ENCODE measurements around the gene SLC11A1.

Gene SLC11A1

GRCh38 chr2:218406209-218406948 is 24.3 kb downstream of the SLC11A1 start:
- H3K27me3 ChIP-seq (ENCODE audit: control insufficient read depth in 1 of 2, insufficient read depth in 1 of 2, low read length in 2 of 2), result no peaks in the 10 kb centered on the region
- peak overlapping the region; percentile 63 to 94 for H3K18ac ChIP-seq (ENCODE audit: low read depth in 1 of 2, low read length in 2 of 2)
- peak; percentile 94 for DNase-seq
- H2BK5ac ChIP-seq (ENCODE audit: low read depth, low read length, poor library complexity, severe bottlenecking), result peak overlapping the region; percentile 36
- H3K23ac ChIP-seq (ENCODE audit: low read length in 2 of 2), result no peak overlapping the region
- peak overlapping the region; percentile 37 to 67 for H3K4ac ChIP-seq (ENCODE audit: low read depth in 1 of 2, low read length in 2 of 2)
- H2AFZ ChIP-seq (ENCODE audit: low read depth, low read length), result peak overlapping the region; percentile 72
- H3K27ac ChIP-seq (ENCODE audit: low read length, poor library complexity, severe bottlenecking), result peak overlapping the region; percentile 86
- peak overlapping the region; percentile 34 to 74 for H3K4me3 ChIP-seq (ENCODE audit: insufficient read depth in 1 of 2, low read depth in 1 of 2, low read length in 2 of 2)
- H2BK15ac ChIP-seq (ENCODE audit: low read depth, poor library complexity, severe bottlenecking), result peak overlapping the region; percentile 97
- peak overlapping the region; percentile 7 to 81 for H2BK12ac ChIP-seq (ENCODE audit: low read length in 2 of 2)
- peaks cover 24% of the 10 kb centered on the region for H3K79me1 ChIP-seq (replicated peaks; ENCODE audit: low read length, poor library complexity, severe bottlenecking)
- H4K8ac ChIP-seq (ENCODE audit: low read length), result peak overlapping the region; percentile 99
- H3K4me2 ChIP-seq (ENCODE audit: low read length, poor library complexity, severe bottlenecking), result peak overlapping the region; percentile 84
- WGBS, result 2% methylated on average over 36 of the region's 56 CpGs
- H3K9me3 ChIP-seq (ENCODE audit: control insufficient read depth, low read length), result no peaks in the 10 kb centered on the region
- peaks cover 29 to 44% of the 10 kb centered on the region in 2 experiments for H3K36me3 ChIP-seq (ENCODE audit: control insufficient read depth in 1 of 2, insufficient read depth in 2 of 2, low read depth in 1 of 2, low read length in 2 of 2)
- H3K4me1 ChIP-seq (ENCODE audit: control insufficient read depth, insufficient read depth, low read depth, low read length), result peaks cover 33% of the 10 kb centered on the region
- peak overlapping the region; percentile 89 for H3K9ac ChIP-seq (ENCODE audit: low read length)
- H4K91ac ChIP-seq (ENCODE audit: low read length), result peak overlapping the region; percentile 75
- peak overlapping the region; percentile 39 for H2AK5ac ChIP-seq (ENCODE audit: low read length, severe bottlenecking)
- peak overlapping the region; percentile 78 for H2BK120ac ChIP-seq (ENCODE audit: low read depth, low read length)
- H3K14ac ChIP-seq (ENCODE audit: low read length in 2 of 2), result no peak overlapping the region

- no peak overlapping the region for H3K23ac ChIP-seq (ENCODE audit: low read length in 2 of 2)
- H2BK15ac ChIP-seq (ENCODE audit: low read depth, poor library complexity, severe bottlenecking), result peak overlapping the region; percentile 97
- H3K4ac ChIP-seq (ENCODE audit: low read depth in 1 of 2, low read length in 2 of 2), result peak overlapping the region; percentile 37 to 75
- H3K4me3 ChIP-seq (ENCODE audit: insufficient read depth in 1 of 2, low read depth in 1 of 2, low read length in 2 of 2), result peak overlapping the region in 1 of 2 experiments; percentile 65
- H4K91ac ChIP-seq (ENCODE audit: low read length), result peak overlapping the region; percentile 75
- peak overlapping the region; percentile 83 for H3K4me2 ChIP-seq (ENCODE audit: low read length, poor library complexity, severe bottlenecking)
- H3K36me3 ChIP-seq (ENCODE audit: control insufficient read depth in 1 of 2, insufficient read depth in 2 of 2, low read depth in 1 of 2, low read length in 2 of 2), result peaks cover 28 to 37% of the 10 kb centered on the region in 2 experiments
- H3K27me3 ChIP-seq (ENCODE audit: control insufficient read depth in 1 of 2, insufficient read depth in 1 of 2, low read length in 2 of 2), result peaks cover 0 to under 1% of the 10 kb centered on the region in 2 experiments
- peak overlapping the region; percentile 99 for H4K8ac ChIP-seq (ENCODE audit: low read length)
- H3K14ac ChIP-seq (ENCODE audit: low read length in 2 of 2), result peak overlapping the region in 1 of 2 experiments; percentile 14
- peak; percentile 60 for DNase-seq
- no peaks in the 10 kb centered on the region for H3K9me3 ChIP-seq (ENCODE audit: control insufficient read depth, low read length)
- peak overlapping the region; percentile 72 for H2AFZ ChIP-seq (ENCODE audit: low read depth, low read length)
- H3K18ac ChIP-seq (ENCODE audit: low read depth in 1 of 2, low read length in 2 of 2), result peak overlapping the region; percentile 63 to 65
- 52% methylated on average over 11 of the region's 13 CpGs for WGBS
- peak overlapping the region; percentile 68 for H2BK120ac ChIP-seq (ENCODE audit: low read depth, low read length)
- H2AK5ac ChIP-seq (ENCODE audit: low read length, severe bottlenecking), result peak overlapping the region; percentile 72
- H3K27ac ChIP-seq (ENCODE audit: low read length, poor library complexity, severe bottlenecking), result peak overlapping the region; percentile 52
- no peak overlapping the region for H2BK5ac ChIP-seq (ENCODE audit: low read depth, low read length, poor library complexity, severe bottlenecking)
- H3K79me1 ChIP-seq (replicated peaks; ENCODE audit: low read length, poor library complexity, severe bottlenecking), result peaks cover 22% of the 10 kb centered on the region
- H3K4me1 ChIP-seq (ENCODE audit: control insufficient read depth, insufficient read depth, low read depth, low read length), result peaks cover 26% of the 10 kb centered on the region
- peak overlapping the region; percentile 89 for H3K9ac ChIP-seq (ENCODE audit: low read length)
- H2BK12ac ChIP-seq (ENCODE audit: low read length in 2 of 2), result peak overlapping the region; percentile 55 to 65
These were observed 25.0 kb downstream of the SLC11A1 start for GRCh38 chr2:218406949-218407618.

- H4K91ac ChIP-seq (ENCODE audit: low read length), result peak overlapping the region; percentile 56
- no peak overlapping the region for H2AFZ ChIP-seq (ENCODE audit: low read depth, low read length)
These were observed 25.6 kb downstream of the SLC11A1 start for GRCh38 chr2:218407717-218408116.

GRCh38 chr2:218418321-218418716 is 36.2 kb downstream of the SLC11A1 start:
- no peak overlapping the region for H2AK5ac ChIP-seq (ENCODE audit: low read length, severe bottlenecking)
- H2BK12ac ChIP-seq (ENCODE audit: low read length in 2 of 2), result no peak overlapping the region
- H4K8ac ChIP-seq (ENCODE audit: low read length), result no peak overlapping the region
- no peak overlapping the region for H3K18ac ChIP-seq (ENCODE audit: low read depth in 1 of 2, low read length in 2 of 2)
- no peak for DNase-seq
- no peak overlapping the region for H2BK120ac ChIP-seq (ENCODE audit: low read depth, low read length)
- no peak overlapping the region for H3K4me3 ChIP-seq (ENCODE audit: insufficient read depth in 1 of 2, low read depth in 1 of 2, low read length in 2 of 2)
- no peak overlapping the region for H2BK5ac ChIP-seq (ENCODE audit: low read depth, low read length, poor library complexity, severe bottlenecking)
- H3K9me3 ChIP-seq (ENCODE audit: control insufficient read depth, low read length), result no peaks in the 10 kb centered on the region
- H3K9ac ChIP-seq (ENCODE audit: low read length), result no peak overlapping the region
- H3K79me1 ChIP-seq (replicated peaks; ENCODE audit: low read length, poor library complexity, severe bottlenecking), result no peaks in the 10 kb centered on the region
- H4K91ac ChIP-seq (ENCODE audit: low read length), result no peak overlapping the region
- 69% methylated on average over 5 of the region's 5 CpGs for WGBS
- no peak overlapping the region for H3K23ac ChIP-seq (ENCODE audit: low read length in 2 of 2)
- no peak overlapping the region for H3K4ac ChIP-seq (ENCODE audit: low read depth in 1 of 2, low read length in 2 of 2)
- no peak overlapping the region for H3K27ac ChIP-seq (ENCODE audit: low read length, poor library complexity, severe bottlenecking)
- peaks cover 3 to 35% of the 10 kb centered on the region in 2 experiments for H3K27me3 ChIP-seq (ENCODE audit: control insufficient read depth in 1 of 2, insufficient read depth in 1 of 2, low read length in 2 of 2)
- no peaks in the 10 kb centered on the region for H3K36me3 ChIP-seq (ENCODE audit: control insufficient read depth in 1 of 2, insufficient read depth in 2 of 2, low read depth in 1 of 2, low read length in 2 of 2)
- no peak overlapping the region for H3K4me2 ChIP-seq (ENCODE audit: low read length, poor library complexity, severe bottlenecking)
- H3K14ac ChIP-seq (ENCODE audit: low read length in 2 of 2), result no peak overlapping the region
- no peak overlapping the region for H2AFZ ChIP-seq (ENCODE audit: low read depth, low read length)
- H2BK15ac ChIP-seq (ENCODE audit: low read depth, poor library complexity, severe bottlenecking), result no peak overlapping the region
- no peaks in the 10 kb centered on the region for H3K4me1 ChIP-seq (ENCODE audit: control insufficient read depth, insufficient read depth, low read depth, low read length)

More at GRCh38 chr2:218407717-218408116, 25.6 kb downstream of the SLC11A1 start:
- no peak overlapping the region for H3K4me3 ChIP-seq (ENCODE audit: insufficient read depth in 1 of 2, low read depth in 1 of 2, low read length in 2 of 2)
- no peak overlapping the region for H2BK5ac ChIP-seq (ENCODE audit: low read depth, low read length, poor library complexity, severe bottlenecking)
- 98% methylated on average over 8 of the region's 8 CpGs for WGBS
- peaks cover 22% of the 10 kb centered on the region for H3K4me1 ChIP-seq (ENCODE audit: control insufficient read depth, insufficient read depth, low read depth, low read length)
- no peak overlapping the region for H2BK120ac ChIP-seq (ENCODE audit: low read depth, low read length)
- no peak overlapping the region for H4K8ac ChIP-seq (ENCODE audit: low read length)
- H3K79me1 ChIP-seq (replicated peaks; ENCODE audit: low read length, poor library complexity, severe bottlenecking), result peaks cover 17% of the 10 kb centered on the region
- H3K27ac ChIP-seq (ENCODE audit: low read length, poor library complexity, severe bottlenecking), result no peak overlapping the region
- DNase-seq, result no peak
- peaks cover 22 to 31% of the 10 kb centered on the region in 2 experiments for H3K36me3 ChIP-seq (ENCODE audit: control insufficient read depth in 1 of 2, insufficient read depth in 2 of 2, low read depth in 1 of 2, low read length in 2 of 2)
- peak overlapping the region; percentile 69 for H2AK5ac ChIP-seq (ENCODE audit: low read length, severe bottlenecking)
- peaks cover 0 to 3% of the 10 kb centered on the region in 2 experiments for H3K27me3 ChIP-seq (ENCODE audit: control insufficient read depth in 1 of 2, insufficient read depth in 1 of 2, low read length in 2 of 2)
- H2BK15ac ChIP-seq (ENCODE audit: low read depth, poor library complexity, severe bottlenecking), result no peak overlapping the region
- H3K18ac ChIP-seq (ENCODE audit: low read depth in 1 of 2, low read length in 2 of 2), result no peak overlapping the region
- no peak overlapping the region for H3K23ac ChIP-seq (ENCODE audit: low read length in 2 of 2)
- no peak overlapping the region for H3K9ac ChIP-seq (ENCODE audit: low read length)
- H3K4ac ChIP-seq (ENCODE audit: low read depth in 1 of 2, low read length in 2 of 2), result no peak overlapping the region
- H3K14ac ChIP-seq (ENCODE audit: low read length in 2 of 2), result no peak overlapping the region
- H3K9me3 ChIP-seq (ENCODE audit: control insufficient read depth, low read length), result no peaks in the 10 kb centered on the region
- H3K4me2 ChIP-seq (ENCODE audit: low read length, poor library complexity, severe bottlenecking), result no peak overlapping the region
- H2BK12ac ChIP-seq (ENCODE audit: low read length in 2 of 2), result peak overlapping the region in 1 of 2 experiments; percentile 88
